Measurements from ENCODE around the gene PPP1R7.

DNA sequence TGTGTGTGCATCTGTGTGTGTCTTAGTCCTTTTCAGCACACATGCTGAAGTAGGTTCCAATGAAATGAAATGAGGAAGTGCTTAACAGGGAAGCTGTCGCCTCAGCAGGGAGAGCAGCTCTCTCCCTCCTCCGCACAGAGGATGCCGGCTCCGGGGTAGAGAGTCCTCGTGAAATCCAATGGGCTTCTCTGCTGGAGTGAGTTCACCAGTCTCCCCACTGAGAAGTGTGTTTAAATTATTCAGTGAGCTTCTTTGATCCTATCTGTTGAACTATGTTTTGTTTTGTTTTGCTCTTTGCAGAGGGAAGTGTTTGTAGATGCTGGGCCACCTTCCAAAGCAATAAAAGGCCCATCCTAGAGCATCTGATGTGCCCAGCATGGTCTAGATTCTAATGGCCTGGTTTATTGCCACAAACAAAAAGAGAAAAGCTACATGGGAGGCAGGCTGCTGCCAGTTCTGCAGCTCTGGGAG is 6.7 kb downstream of the PPP1R7 start:
- no peak for TF ChIP-seq YY1 (tag by site-specific recombination; IDR thresholded peaks at IDR 0.05)
- no peak for TF ChIP-seq ZSCAN30 (tag by site-specific recombination; IDR thresholded peaks at IDR 0.05)
